Neutrophil (primary cell): ENCODE measurements around the gene ICAM4.
A peak's percentile ranks its signal among the peaks of the same experiment; 100 is the strongest.

Experiments used
- H3K27ac ChIP-seq: fragments of 200-600 bp; sonication (generic); 2 replicates; pipeline ENCODE4 v1.5.1; 2016; ENCODE audit warnings: mild to moderate bottlenecking, moderate library complexity
- H3K27me3 ChIP-seq: fragments of 200-600 bp; sonication (generic); 2 replicates; pipeline ENCODE4 v1.6.0; 2016; ENCODE audit warnings: mild to moderate bottlenecking
- H3K36me3 ChIP-seq: fragments of 200-600 bp; sonication (generic); 2 replicates; pipeline ENCODE4 v1.5.1; 2017
- H3K4me1 ChIP-seq, 2 experiments: fragments of 200-600 bp in 1 of 2; sonication (generic) in 1 of 2; 1 replicate in 1 of 2; 2 replicates in 1 of 2; pipeline versions ENCODE4 v1.5.1 to v1.6.1; 2013 to 2016; ENCODE audit warnings: low read depth in 1 of 2, low read length in 1 of 2, mild to moderate bottlenecking in 1 of 2, moderate library complexity in 1 of 2; ENCODE audit not compliant: control insufficient read depth in 1 of 2, insufficient read depth in 1 of 2
- H3K4me3 ChIP-seq, 2 experiments: fragments of 200-600 bp in 1 of 2; sonication (generic) in 1 of 2; 1 replicate in 1 of 2; 2 replicates in 1 of 2; pipeline ENCODE4 v1.5.1; 2013 to 2016; ENCODE audit warnings: low read depth in 1 of 2, low read length in 1 of 2, mild to moderate bottlenecking in 1 of 2, moderate library complexity in 1 of 2
- H3K9me3 ChIP-seq: fragments of 200-600 bp; sonication (generic); 2 replicates; pipeline ENCODE4 v1.5.1; 2016
- TF ChIP-seq, protein P1 (sequence below): fragments of 200-600 bp; sonication (generic); IDR thresholded peaks from 2 replicates; pipeline ENCODE4 v1.5.1; 2016; ENCODE audit warnings: antibody characterized with exemption

The ICAM4 gene

DNA sequence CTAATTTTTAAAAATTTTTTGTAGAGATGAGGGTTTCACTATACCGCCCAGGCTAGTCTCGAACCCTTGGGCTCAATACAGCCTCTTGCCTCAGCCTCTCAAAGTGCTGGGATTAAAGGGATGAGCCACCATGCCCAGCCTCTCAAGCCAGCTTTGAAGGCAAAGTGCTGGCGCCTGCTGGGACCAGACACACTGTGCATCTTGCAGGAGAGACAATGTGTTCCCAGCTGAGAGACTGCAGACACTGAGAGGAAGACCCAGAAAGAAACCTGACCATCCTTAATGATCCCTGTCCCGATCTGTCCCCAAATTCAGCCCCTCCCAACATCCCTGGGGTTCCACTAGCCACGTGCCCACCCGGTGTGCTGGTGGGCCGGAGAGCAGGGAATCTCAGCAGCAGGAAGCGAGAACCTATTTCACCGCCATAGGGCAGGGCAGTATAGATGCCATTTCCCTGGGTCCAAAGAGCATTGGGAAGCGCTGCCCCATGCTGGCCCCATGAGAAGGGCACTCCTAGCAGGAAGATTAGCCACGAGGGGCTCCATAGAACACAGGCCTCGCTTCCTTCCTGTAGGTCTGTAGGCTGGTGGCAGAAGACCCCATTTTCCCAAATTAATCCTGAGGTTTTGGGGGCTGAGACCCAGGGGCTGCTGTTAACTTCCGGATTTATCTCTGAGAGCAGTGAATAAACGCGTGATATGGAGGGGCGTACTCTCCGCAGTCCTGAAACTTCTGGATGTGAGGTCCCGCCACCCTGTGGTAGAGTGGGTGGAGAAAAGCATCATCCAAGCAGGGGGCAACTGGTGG lies 45.6 kb downstream of the ICAM4 start:
- Histone ChIP-seq H3K4me3 (peak overlapping the region; percentile 87 to 95), H3K4me1 (peaks cover 48 to 52% of the 10 kb centered on the region in 2 experiments), H3K27me3 (no peaks in the 10 kb centered on the region), H3K9me3 (peaks cover 3% of the 10 kb centered on the region), H3K36me3 (peaks cover 86% of the 10 kb centered on the region), H3K27ac (peak overlapping the region; percentile 87)
- TF ChIP-seq, protein P1, sequence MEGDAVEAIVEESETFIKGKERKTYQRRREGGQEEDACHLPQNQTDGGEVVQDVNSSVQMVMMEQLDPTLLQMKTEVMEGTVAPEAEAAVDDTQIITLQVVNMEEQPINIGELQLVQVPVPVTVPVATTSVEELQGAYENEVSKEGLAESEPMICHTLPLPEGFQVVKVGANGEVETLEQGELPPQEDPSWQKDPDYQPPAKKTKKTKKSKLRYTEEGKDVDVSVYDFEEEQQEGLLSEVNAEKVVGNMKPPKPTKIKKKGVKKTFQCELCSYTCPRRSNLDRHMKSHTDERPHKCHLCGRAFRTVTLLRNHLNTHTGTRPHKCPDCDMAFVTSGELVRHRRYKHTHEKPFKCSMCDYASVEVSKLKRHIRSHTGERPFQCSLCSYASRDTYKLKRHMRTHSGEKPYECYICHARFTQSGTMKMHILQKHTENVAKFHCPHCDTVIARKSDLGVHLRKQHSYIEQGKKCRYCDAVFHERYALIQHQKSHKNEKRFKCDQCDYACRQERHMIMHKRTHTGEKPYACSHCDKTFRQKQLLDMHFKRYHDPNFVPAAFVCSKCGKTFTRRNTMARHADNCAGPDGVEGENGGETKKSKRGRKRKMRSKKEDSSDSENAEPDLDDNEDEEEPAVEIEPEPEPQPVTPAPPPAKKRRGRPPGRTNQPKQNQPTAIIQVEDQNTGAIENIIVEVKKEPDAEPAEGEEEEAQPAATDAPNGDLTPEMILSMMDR: no peak

DNA sequence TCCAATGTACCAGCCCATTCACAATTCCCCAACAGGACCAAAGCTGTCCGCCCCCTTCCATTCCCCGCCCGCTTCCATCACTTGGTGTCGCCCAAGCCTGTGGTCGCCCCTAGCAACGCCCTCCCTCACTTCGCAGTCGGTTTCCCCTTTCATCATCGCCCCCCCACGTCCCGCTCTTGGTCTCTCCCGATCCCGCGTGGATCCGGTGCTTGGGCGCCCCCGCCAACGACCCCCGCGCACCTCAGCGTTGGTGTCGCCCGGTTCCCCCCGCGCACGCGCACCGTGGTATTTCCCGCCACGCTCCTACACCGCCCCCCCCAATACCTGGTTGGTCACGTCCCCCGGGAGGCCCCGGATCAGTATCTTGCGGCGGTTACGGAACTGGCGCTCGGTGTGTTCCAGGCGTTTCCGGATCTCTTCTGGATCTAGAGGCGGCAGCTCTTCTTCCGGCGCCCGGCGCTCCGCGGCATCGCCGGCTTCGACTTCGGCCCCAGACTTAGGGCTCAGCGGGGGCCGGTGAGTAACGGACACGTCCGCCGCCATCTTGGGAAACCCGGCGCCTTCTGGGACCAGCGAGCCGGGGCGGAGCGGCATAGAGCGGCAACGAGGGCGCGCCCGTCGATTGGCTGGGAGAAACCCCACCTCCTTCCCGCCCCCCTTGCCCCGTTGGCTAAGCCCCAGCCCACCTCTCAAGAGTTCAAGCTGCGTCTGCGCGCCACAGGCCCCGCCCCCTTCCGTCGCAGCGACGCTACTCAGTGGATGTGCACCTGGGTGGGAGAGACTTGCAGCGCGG lies 46.4 kb downstream of the ICAM4 start, which contains the start of gene RAVER1:
RAVER1 (minus strand) TSS at position 565 of the 793 bp plus-strand sequence; CDS start at position 543, 22 bp downstream.
- Histone ChIP-seq H3K4me3 (peak within 1 kb of the TSS; percentile 87 to 95), H3K9me3 (peaks cover 3% of the 10 kb centered on the region), H3K27me3 (no peaks in the 10 kb centered on the region), H3K36me3 (peaks cover 85% of the 10 kb centered on the region), H3K27ac (peak within 1 kb of the TSS; percentile 87), H3K4me1 (peaks cover 56 to 60% of the 10 kb centered on the region in 2 experiments)
- TF ChIP-seq, protein P1: peak; percentile 20

DNA sequence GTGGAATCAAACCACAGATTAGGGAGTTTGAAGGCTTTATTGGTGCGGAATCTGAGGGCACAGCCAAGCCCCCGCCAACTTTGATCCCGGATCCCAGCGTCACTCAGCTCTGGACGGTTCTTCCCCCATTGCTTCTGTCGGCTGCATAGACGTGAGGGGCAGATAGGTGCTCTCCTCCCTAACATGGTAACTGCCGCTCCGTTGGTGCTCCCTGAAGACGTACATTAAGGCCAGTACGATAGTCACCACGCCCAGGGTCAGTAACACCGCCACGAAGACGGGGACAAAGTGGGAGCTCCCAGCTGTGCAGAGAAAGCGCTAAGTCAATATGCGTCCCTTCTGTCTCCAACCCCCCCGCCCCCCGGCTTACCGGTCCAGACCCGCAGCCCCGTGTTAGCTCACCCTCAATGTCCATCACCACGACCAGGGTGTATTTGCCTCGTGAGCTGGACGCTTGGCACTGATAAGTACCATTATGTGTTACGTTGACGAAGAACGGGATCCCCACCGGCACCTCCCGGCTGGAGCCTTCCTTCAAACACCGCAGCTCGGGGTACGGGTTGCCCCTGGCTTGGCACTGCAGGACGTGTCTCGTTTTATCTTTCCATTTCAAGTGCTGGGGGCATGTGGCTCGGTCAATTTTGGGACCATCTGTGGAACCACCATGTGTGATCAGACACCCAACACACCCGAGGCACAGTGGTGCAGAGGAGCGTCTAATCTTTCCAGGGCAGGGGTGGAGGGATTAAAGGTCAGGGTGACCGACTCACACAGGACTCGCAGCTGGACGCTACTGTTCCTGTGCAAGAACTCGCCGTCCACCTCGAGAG lies 47.2 kb downstream of the ICAM4 start:
- Histone ChIP-seq H3K4me1 (peaks cover 56 to 68% of the 10 kb centered on the region in 2 experiments), H3K36me3 (peaks cover 77% of the 10 kb centered on the region), H3K27me3 (no peaks in the 10 kb centered on the region), H3K27ac (peak overlapping the region; percentile 87), H3K4me3 (peak overlapping the region; percentile 87 to 95), H3K9me3 (peaks cover 3% of the 10 kb centered on the region)
- TF ChIP-seq, protein P1: no peak

DNA sequence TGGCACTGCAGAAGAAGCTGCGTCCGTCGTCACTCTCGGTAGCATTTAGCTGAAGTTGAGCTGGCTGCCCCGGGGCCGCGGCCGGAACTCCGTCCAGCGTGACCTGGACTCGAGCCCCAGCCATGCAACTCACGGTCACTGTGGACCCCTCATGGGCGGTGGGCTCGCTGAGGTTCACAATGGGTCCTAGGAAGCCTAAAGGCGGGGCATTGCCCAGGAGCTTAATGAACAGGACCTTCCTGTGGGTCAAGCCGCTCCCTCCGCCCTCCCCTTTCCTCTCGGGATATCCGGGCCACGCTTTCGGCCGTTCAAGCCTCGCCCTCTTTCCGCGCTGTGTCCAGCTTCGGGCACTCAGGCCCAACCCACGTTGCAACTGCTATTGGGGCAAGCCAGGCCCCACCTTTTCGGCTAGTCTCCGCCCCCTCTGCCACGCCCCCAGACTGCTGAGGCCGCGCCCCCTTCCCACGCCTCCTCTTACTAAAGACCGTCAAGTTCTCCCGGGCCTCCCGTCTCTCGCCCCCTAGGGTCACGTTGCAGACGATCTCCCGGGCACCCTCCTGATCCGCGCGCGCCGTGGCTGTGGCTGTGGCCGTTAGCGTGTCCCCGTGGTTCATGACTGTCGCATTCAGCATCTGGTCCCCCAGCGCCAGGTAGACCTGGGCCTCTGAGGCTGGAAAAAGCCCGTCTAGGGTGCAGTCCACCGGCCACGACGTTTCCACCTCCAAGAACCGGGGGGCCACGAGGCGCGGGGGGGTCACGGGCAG lies 48.0 kb downstream of the ICAM4 start:
- H3K4me1 ChIP-seq: peaks cover 60 to 76% of the 10 kb centered on the region in 2 experiments
- TF ChIP-seq, protein P1: no peak
- H3K36me3 ChIP-seq: peaks cover 69% of the 10 kb centered on the region
- peaks cover 3% of the 10 kb centered on the region for H3K9me3 ChIP-seq
- H3K27me3 ChIP-seq: no peaks in the 10 kb centered on the region
- H3K4me3 ChIP-seq: peak overlapping the region in 1 of 2 experiments; percentile 81
- peak overlapping the region; percentile 87 for H3K27ac ChIP-seq
